ENCODE data around the gene YLPM1.

The YLPM1 gene

GRCh38 chr14:74875941-74876913 is 113.1 kb downstream of the YLPM1 start, which contains the start of gene PROX2:
Gene PROX2 (minus strand): TSS chr14:74876145. CDS start chr14:74863834, 12,311 bp downstream.
- Histone ChIP-seq H3K27me3 (ENCODE audit: insufficient read depth, insufficient read length) (no peaks in the 10 kb centered on the region), H3K36me3 (ENCODE audit: insufficient read depth, insufficient read length, low read length) (no peaks in the 10 kb centered on the region), H3K9ac (ENCODE audit: insufficient read length, low read depth) (no peak within 1 kb of the TSS), H3K4me1 (ENCODE audit: insufficient read depth, insufficient read length) (no peaks in the 10 kb centered on the region), H3K4me3 (ENCODE audit: insufficient read length, low read depth) (no peak within 1 kb of the TSS), H3K9me3 (ENCODE audit: insufficient read depth, low read length) (no peaks in the 10 kb centered on the region)
- TF ChIP-seq SUZ12 (IDR thresholded peaks at IDR 0.05; ENCODE audit: extremely low read depth, insufficient read depth, insufficient read length) (no peak), ZNF274 (IDR thresholded peaks at IDR 0.05; ENCODE audit: low read depth, low read length) (no peak), YY1 (IDR thresholded peaks at IDR 0.05; ENCODE audit: insufficient read depth, insufficient read length) (no peak)
- DNase-seq (ENCODE audit: low read depth, low spot score) = no peak

- no peak overlapping the region for H3K9ac ChIP-seq (ENCODE audit: insufficient read length, low read depth)
These were observed 116.5 kb downstream of the YLPM1 start for GRCh38 chr14:74879427-74880182.

GRCh38 chr14:74881431-74882102 is 118.5 kb downstream of the YLPM1 start, which contains the start of gene DLST:
Gene DLST (plus strand): TSS chr14:74881916. CDS start chr14:74881954, 38 bp downstream.
- peaks cover 17% of the 10 kb centered on the region for H3K36me3 ChIP-seq (ENCODE audit: insufficient read depth, insufficient read length, low read length)
- H3K9me3 ChIP-seq (ENCODE audit: insufficient read depth, low read length) = no peaks in the 10 kb centered on the region
- H3K27me3 ChIP-seq (ENCODE audit: insufficient read depth, insufficient read length) = no peaks in the 10 kb centered on the region
- no peaks in the 10 kb centered on the region for H3K4me1 ChIP-seq (ENCODE audit: insufficient read depth, insufficient read length)
- peak within 1 kb of the TSS; percentile 86 for H3K9ac ChIP-seq (ENCODE audit: insufficient read length, low read depth)
- TF ChIP-seq ZNF274 (IDR thresholded peaks at IDR 0.05; ENCODE audit: low read depth, low read length) (no peak), SUZ12 (IDR thresholded peaks at IDR 0.05; ENCODE audit: extremely low read depth, insufficient read depth, insufficient read length) (no peak), YY1 (IDR thresholded peaks at IDR 0.05; ENCODE audit: insufficient read depth, insufficient read length) (no peak)
- peak; percentile 64 for DNase-seq (ENCODE audit: low read depth, low spot score)
- H3K4me3 ChIP-seq (ENCODE audit: insufficient read length, low read depth) = peak within 1 kb of the TSS; percentile 88

More at GRCh38 chr14:74879427-74880182, 116.5 kb downstream of the YLPM1 start:
- DNase-seq (ENCODE audit: low read depth, low spot score) = no peak
- no peak for TF ChIP-seq YY1 (IDR thresholded peaks at IDR 0.05; ENCODE audit: insufficient read depth, insufficient read length)
- no peak for TF ChIP-seq ZNF274 (IDR thresholded peaks at IDR 0.05; ENCODE audit: low read depth, low read length)
- no peak for TF ChIP-seq SUZ12 (IDR thresholded peaks at IDR 0.05; ENCODE audit: extremely low read depth, insufficient read depth, insufficient read length)
- Histone ChIP-seq H3K4me3 (ENCODE audit: insufficient read length, low read depth) (no peak overlapping the region), H3K9me3 (ENCODE audit: insufficient read depth, low read length) (no peaks in the 10 kb centered on the region), H3K27me3 (ENCODE audit: insufficient read depth, insufficient read length) (no peaks in the 10 kb centered on the region), H3K36me3 (ENCODE audit: insufficient read depth, insufficient read length, low read length) (peaks cover 12% of the 10 kb centered on the region), H3K4me1 (ENCODE audit: insufficient read depth, insufficient read length) (no peaks in the 10 kb centered on the region)

DNA sequence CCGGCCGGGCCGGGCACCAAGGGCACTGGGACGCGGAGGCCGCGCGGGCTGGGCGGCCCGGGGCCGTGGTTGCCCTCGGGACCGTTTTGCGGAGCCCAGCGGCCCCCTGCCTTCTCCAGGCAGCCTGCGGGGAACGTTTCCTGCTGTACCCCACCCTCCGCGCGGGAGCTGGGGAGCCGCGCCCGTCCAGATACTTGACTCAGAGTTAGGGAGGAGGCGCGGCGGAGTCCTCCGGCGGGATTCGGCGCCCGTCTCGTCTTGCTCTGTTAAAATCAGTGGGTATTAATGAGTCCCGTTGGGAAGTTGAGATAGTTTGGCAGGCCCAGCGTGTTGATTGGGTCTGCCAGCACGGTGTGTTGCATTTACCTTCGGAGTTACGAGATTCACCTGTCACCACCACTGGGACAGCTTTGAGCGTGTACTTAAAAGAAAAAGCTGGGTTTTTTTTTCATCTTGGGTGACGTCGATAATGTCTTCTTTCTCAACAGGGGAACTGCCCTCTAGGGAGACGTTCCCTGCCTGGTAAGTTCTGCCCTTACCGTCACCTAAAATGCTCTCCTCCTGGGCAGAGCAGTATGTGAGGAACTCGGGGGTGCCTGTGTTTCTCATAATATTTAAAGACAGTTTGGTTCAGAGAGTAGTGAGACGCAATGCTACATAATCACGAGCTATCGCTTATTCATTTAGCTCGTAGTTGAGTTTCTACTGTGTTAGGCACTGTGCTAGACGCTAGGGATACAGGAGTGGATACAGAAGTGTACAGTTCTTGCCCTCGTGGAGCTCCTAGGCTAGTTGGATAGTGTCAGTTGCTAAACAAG is 119.2 kb downstream of the YLPM1 start:
- TF ChIP-seq YY1 (IDR thresholded peaks at IDR 0.05; ENCODE audit: insufficient read depth, insufficient read length) (no peak), ZNF274 (IDR thresholded peaks at IDR 0.05; ENCODE audit: low read depth, low read length) (no peak), SUZ12 (IDR thresholded peaks at IDR 0.05; ENCODE audit: extremely low read depth, insufficient read depth, insufficient read length) (no peak)

More for the DNA sequence above, 119.2 kb downstream of the YLPM1 start:
- Histone ChIP-seq H3K4me3 (ENCODE audit: insufficient read length, low read depth) (peak overlapping the region; percentile 88), H3K9ac (ENCODE audit: insufficient read length, low read depth) (peak overlapping the region; percentile 86), H3K4me1 (ENCODE audit: insufficient read depth, insufficient read length) (no peaks in the 10 kb centered on the region), H3K36me3 (ENCODE audit: insufficient read depth, insufficient read length, low read length) (peaks cover 25% of the 10 kb centered on the region), H3K9me3 (ENCODE audit: insufficient read depth, low read length) (no peaks in the 10 kb centered on the region), H3K27me3 (ENCODE audit: insufficient read depth, insufficient read length) (no peaks in the 10 kb centered on the region)
- DNase-seq (ENCODE audit: low read depth, low spot score) = no peak
